H9 (cell line): Measurements from ENCODE around the gene TMEM240. TPM values are rescaled to one million over a fixed set of nuclear protein-coding genes. Genes with fewer than 3 reads are reported as not detected.

Experiments used
- DNase-seq: peaks from one replicate; pipeline ENCODE4 v3.0.0-alpha.2; 2017
- H2AFZ ChIP-seq: one replicate; pipeline ENCODE4 v1.6.1; 2013; ENCODE audit warnings: mild to moderate bottlenecking, low read length, control low read depth, moderate library complexity
- H2AK5ac ChIP-seq: 2 replicates; pipeline ENCODE4 v1.6.1; 2013; ENCODE audit warnings: low read length, control low read depth, mixed read lengths; ENCODE audit not compliant: insufficient read length
- H2BK120ac ChIP-seq: one replicate; pipeline ENCODE4 v1.6.1; 2013; ENCODE audit warnings: low read depth, mild to moderate bottlenecking, low read length, control low read depth, inconsistent platforms; ENCODE audit not compliant: poor library complexity, severe bottlenecking
- H2BK12ac ChIP-seq: 2 replicates; pipeline ENCODE4 v1.6.1; 2013; ENCODE audit warnings: low read length, control low read depth, mixed read lengths, low read depth; ENCODE audit not compliant: insufficient read length
- H2BK15ac ChIP-seq: 2 replicates; pipeline ENCODE4 v1.6.1; 2013; ENCODE audit warnings: low read depth, low read length, control low read depth
- H2BK20ac ChIP-seq: one replicate; pipeline ENCODE4 v1.6.1; 2013; ENCODE audit warnings: low read depth, mild to moderate bottlenecking, low read length, control low read depth, inconsistent platforms; ENCODE audit not compliant: poor library complexity, severe bottlenecking
- H2BK5ac ChIP-seq: 2 replicates; pipeline ENCODE4 v1.6.1; 2013; ENCODE audit warnings: low read length, control low read depth, mixed read lengths; ENCODE audit not compliant: insufficient read length
- H3K14ac ChIP-seq: 2 replicates; pipeline ENCODE4 v1.6.1; 2013; ENCODE audit warnings: low read length, control low read depth; ENCODE audit not compliant: insufficient read depth
- H3K18ac ChIP-seq: 2 replicates; pipeline ENCODE4 v1.6.1; 2013; ENCODE audit warnings: low read depth, mild to moderate bottlenecking, mixed read lengths, low read length, control low read depth; ENCODE audit not compliant: insufficient read length
- H3K23ac ChIP-seq: 2 replicates; pipeline ENCODE4 v1.6.1; 2013; ENCODE audit warnings: low read length, control low read depth, mixed read lengths, low read depth; ENCODE audit not compliant: insufficient read length
- H3K23me2 ChIP-seq: 2 replicates; pipeline ENCODE4 v1.6.1; 2013; ENCODE audit warnings: low read depth, mild to moderate bottlenecking, mixed read lengths, low read length, control low read depth; ENCODE audit not compliant: insufficient read length, poor library complexity, severe bottlenecking
- H3K27ac ChIP-seq: 2 replicates; pipeline ENCODE4 v1.5.1; 2013; ENCODE audit warnings: low read length, control low read depth, mixed read lengths, low read depth; ENCODE audit not compliant: insufficient read length
- H3K27me3 ChIP-seq: 2 replicates; pipeline ENCODE4 v1.6.1; 2013; ENCODE audit warnings: low read length, control low read depth, inconsistent platforms; ENCODE audit not compliant: insufficient read depth
- H3K4ac ChIP-seq: 2 replicates; pipeline ENCODE4 v1.6.1; 2013; ENCODE audit warnings: low read depth, mild to moderate bottlenecking, control low read depth, inconsistent platforms, low read length, moderate library complexity
- H3K4me1 ChIP-seq: 2 replicates; pipeline ENCODE4 v1.6.1; 2013; ENCODE audit warnings: low read length, control low read depth, inconsistent platforms; ENCODE audit not compliant: insufficient read depth
- H3K4me2 ChIP-seq: 2 replicates; pipeline ENCODE4 v1.6.1; 2013; ENCODE audit warnings: low read length, control low read depth, mixed read lengths; ENCODE audit not compliant: insufficient read length, insufficient read depth
- H3K56ac ChIP-seq: 2 replicates; pipeline ENCODE4 v1.6.1; 2013; ENCODE audit warnings: low read depth, mild to moderate bottlenecking, mixed read lengths, low read length, control low read depth; ENCODE audit not compliant: insufficient read length
- H3K79me1 ChIP-seq: 2 replicates; pipeline ENCODE4 v1.6.1; 2013; ENCODE audit warnings: low read depth, mild to moderate bottlenecking, moderate library complexity, low read length, control low read depth, inconsistent platforms; ENCODE audit not compliant: insufficient read depth, poor library complexity, severe bottlenecking
- H3K79me2 ChIP-seq: 2 replicates; pipeline ENCODE4 v1.6.1; 2013; ENCODE audit warnings: low read length, control low read depth, inconsistent platforms; ENCODE audit not compliant: insufficient read depth
- H3K9ac ChIP-seq: 2 replicates; pipeline ENCODE4 v1.6.1; 2013; ENCODE audit warnings: low read length, control low read depth, mixed read lengths; ENCODE audit not compliant: insufficient read length; ENCODE audit errors: extremely low read depth
- H3K9me3 ChIP-seq: one replicate; pipeline ENCODE4 v1.6.1; 2013; ENCODE audit warnings: low read depth, low read length, inconsistent platforms; ENCODE audit not compliant: control insufficient read depth
- H3T11ph ChIP-seq: one replicate; pipeline ENCODE4 v1.6.1; 2013; ENCODE audit warnings: mild to moderate bottlenecking, low read length, control low read depth, inconsistent platforms
- H4K20me1 ChIP-seq: one replicate; pipeline ENCODE4 v1.6.1; 2013; ENCODE audit not compliant: control insufficient read depth, insufficient read length, insufficient read depth
- H4K5ac ChIP-seq: 2 replicates; pipeline ENCODE4 v1.6.1; 2013; ENCODE audit warnings: low read depth, mild to moderate bottlenecking, mixed read lengths, low read length, control low read depth; ENCODE audit not compliant: insufficient read length
- H4K8ac ChIP-seq: replicated peaks from 2 replicates; pipeline ENCODE4 v1.6.1; 2013; ENCODE audit warnings: low read length, control low read depth, mixed read lengths, low read depth; ENCODE audit not compliant: insufficient read length
- H4K91ac ChIP-seq: 2 replicates; pipeline ENCODE4 v1.6.1; 2013; ENCODE audit warnings: low read depth, mild to moderate bottlenecking, moderate library complexity, mixed read lengths, low read length, control low read depth; ENCODE audit not compliant: insufficient read length
- H3K27ac Mint-ChIP-seq, 3 experiments: 2 replicates in 2 of 3; 3 replicates in 1 of 3; pipeline ENCODE4 v1.8.0; 2020 to 2021; ENCODE audit warnings: mixed read lengths in 3 of 3, mild to moderate bottlenecking in 1 of 3, moderate library complexity in 1 of 3
- H3K27me3 Mint-ChIP-seq: 2 replicates; pipeline ENCODE4 v1.8.0; 2021; ENCODE audit warnings: low read depth, mild to moderate bottlenecking, moderate library complexity, mixed read lengths
- H3K36me3 Mint-ChIP-seq, 3 experiments: 2 replicates in 2 of 3; 3 replicates in 1 of 3; pipeline ENCODE4 v1.8.0; 2020 to 2021; ENCODE audit warnings: low read depth in 3 of 3, mixed read lengths in 3 of 3; ENCODE audit not compliant: insufficient read depth in 1 of 3
- H3K4me1 Mint-ChIP-seq, 2 experiments: 2 replicates each; pipeline ENCODE4 v1.8.0; 2020; ENCODE audit warnings: mixed read lengths in 2 of 2
- H3K4me3 Mint-ChIP-seq, 2 experiments: 2 replicates in 1 of 2; 3 replicates in 1 of 2; pipeline ENCODE4 v1.8.0; 2020 to 2021; ENCODE audit warnings: mild to moderate bottlenecking in 2 of 2, mixed read lengths in 2 of 2, moderate library complexity in 1 of 2
- H3K9me3 Mint-ChIP-seq, 2 experiments: 2 replicates in 1 of 2; 3 replicates in 1 of 2; pipeline ENCODE4 v1.8.0; 2020; ENCODE audit warnings: mild to moderate bottlenecking in 2 of 2, mixed read lengths in 2 of 2, moderate library complexity in 1 of 2
- WGBS: extraction: QIAGEN DNeasy Blood & Tissue Kit; methylation state at CpG from one replicate; pipeline ENCODE4 v1.1.7; 2013; ENCODE audit warnings: missing lambda C conversion rate, low lambda C conversion rate, mixed read lengths; ENCODE audit not compliant: insufficient read length; ENCODE audit errors: extremely low coverage; 5-methylcytosine and 5-hydroxymethylcytosine counted together
- total RNA-seq: library from RNA; stranded (reverse); gene quantifications from 2 replicates; pipeline ENCODE4 v1.2.1, GENCODE V29; 2021
- TF ChIP-seq, protein P1 (sequence below): fragments of 200-600 bp; sonication (generic); conservative IDR thresholded peaks from 3 replicates; pipeline ENCODE4 v1.8.0; 2021; ENCODE audit warnings: antibody characterized with exemption, mild to moderate bottlenecking

The TMEM240 gene
- total RNA-seq, 1 experiment from 2014 or later = 8.7 TPM

GRCh38 chr1:1529321-1529720, 11.1 kb downstream of the TMEM240 start:
- H3K4ac ChIP-seq = no peak overlapping the region
- no peaks in the 10 kb centered on the region for H3K27me3 ChIP-seq
- H4K8ac ChIP-seq = no peak overlapping the region
- no peaks in the 10 kb centered on the region for H3K4me1 ChIP-seq
- no peak overlapping the region for H2AFZ ChIP-seq
- no peak for DNase-seq
- no peak overlapping the region for H4K91ac ChIP-seq
- TF ChIP-seq, protein P1, sequence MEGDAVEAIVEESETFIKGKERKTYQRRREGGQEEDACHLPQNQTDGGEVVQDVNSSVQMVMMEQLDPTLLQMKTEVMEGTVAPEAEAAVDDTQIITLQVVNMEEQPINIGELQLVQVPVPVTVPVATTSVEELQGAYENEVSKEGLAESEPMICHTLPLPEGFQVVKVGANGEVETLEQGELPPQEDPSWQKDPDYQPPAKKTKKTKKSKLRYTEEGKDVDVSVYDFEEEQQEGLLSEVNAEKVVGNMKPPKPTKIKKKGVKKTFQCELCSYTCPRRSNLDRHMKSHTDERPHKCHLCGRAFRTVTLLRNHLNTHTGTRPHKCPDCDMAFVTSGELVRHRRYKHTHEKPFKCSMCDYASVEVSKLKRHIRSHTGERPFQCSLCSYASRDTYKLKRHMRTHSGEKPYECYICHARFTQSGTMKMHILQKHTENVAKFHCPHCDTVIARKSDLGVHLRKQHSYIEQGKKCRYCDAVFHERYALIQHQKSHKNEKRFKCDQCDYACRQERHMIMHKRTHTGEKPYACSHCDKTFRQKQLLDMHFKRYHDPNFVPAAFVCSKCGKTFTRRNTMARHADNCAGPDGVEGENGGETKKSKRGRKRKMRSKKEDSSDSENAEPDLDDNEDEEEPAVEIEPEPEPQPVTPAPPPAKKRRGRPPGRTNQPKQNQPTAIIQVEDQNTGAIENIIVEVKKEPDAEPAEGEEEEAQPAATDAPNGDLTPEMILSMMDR = no peak
- no peak overlapping the region for H3K9ac ChIP-seq
- H4K20me1 ChIP-seq = no peaks in the 10 kb centered on the region
- Mint-ChIP-seq H3K27me3 (no peaks in the 10 kb centered on the region), H3K27ac (no peak overlapping the region), H3K4me3 (no peak overlapping the region), H3K4me1 (no peaks in the 10 kb centered on the region), H3K36me3 (peaks cover 31 to 54% (median 48%) of the 10 kb centered on the region in 3 experiments), H3K9me3 (peaks cover 7 to 8% of the 10 kb centered on the region in 2 experiments; a peak in 4 of 5 replicates)
- no peak overlapping the region for H3K14ac ChIP-seq
- no peak overlapping the region for H2BK12ac ChIP-seq
- H3K4me2 ChIP-seq = no peak overlapping the region
- H2BK120ac ChIP-seq = no peak overlapping the region
- H2AK5ac ChIP-seq = no peak overlapping the region
- H3K23ac ChIP-seq = no peak overlapping the region
- no peaks in the 10 kb centered on the region for H3K23me2 ChIP-seq
- no peaks in the 10 kb centered on the region for H3K79me2 ChIP-seq
- no peak overlapping the region for H3K18ac ChIP-seq
- H3K9me3 ChIP-seq = no peaks in the 10 kb centered on the region
- H2BK5ac ChIP-seq = no peak overlapping the region
- no peak overlapping the region for H2BK15ac ChIP-seq
- H2BK20ac ChIP-seq = no peak overlapping the region
- no peak overlapping the region for H3K56ac ChIP-seq
- no peak overlapping the region for H3K27ac ChIP-seq
- no peak overlapping the region for H4K5ac ChIP-seq
- H3T11ph ChIP-seq = no peak overlapping the region
- H3K79me1 ChIP-seq = no peaks in the 10 kb centered on the region
- no CpG with 5 or more reads among the region's 18 CpGs for WGBS
